Mucosa of descending colon (tissue), 3 donors: ENCODE data around the gene GRM6. TPM values are rescaled to one million over a fixed set of nuclear protein-coding genes. Genes with fewer than 3 reads are reported as not detected.

Source experiments
- total RNA-seq, 3 donors: library from RNA; stranded (reverse); fragmentation: NEBNext Ultra II Directional in 2 of 3; extraction: Animal tissue kit (Norgen Biotek cat#: 25700) in 2 of 3; gene quantifications; one replicate each; pipeline versions ENCODE4 v1.2.1 to v1.2.4, GENCODE V29; 2021 to 2023
- donor health status: DM: no; HTN: no; CAD: no; lungs with moderate emphysema.
- donor health status: DM: no; HTN: no; CAD: no.
- donor health status: DM: no; HTN: yes; CAD: no.

The GRM6 gene
- total RNA-seq, 3 donors from 2014 or later, result not detected

Other genes starting within 250 kb of the GRM6 start
- gene ZNF354B, start 135.4 kb downstream of the GRM6 start, total RNA-seq, result 10 to 100 TPM in 2 of 3 donors, 1 to 10 TPM in 1; 8.3 to 20.2 (median 13.7) TPM
- 1 to 10 TPM in 2 of 3 donors, under 1 TPM in 1; 0.93 to 3.2 (median 1.1) TPM for gene ZFP2, start 99.4 kb downstream of the GRM6 start, total RNA-seq
- gene ZNF454, start 54.1 kb downstream of the GRM6 start, total RNA-seq, result 1 to 10 TPM in 2 of 3 donors, under 1 TPM in 1; 0.96 to 5.2 (median 1.5) TPM
- gene ZNF879, start 28.5 kb upstream of the GRM6 start, total RNA-seq, result 1 to 10 TPM; 1.8 to 4.7 (median 4.2) TPM
- gene ZNF354C, start 65.1 kb upstream of the GRM6 start, total RNA-seq, result 1 to 10 TPM; 1.6 to 9.1 (median 1.7) TPM